MM.1S (cell line): ENCODE measurements around the gene EDA2R.

Source experiments
- DNase-seq: peaks from one replicate; pipeline ENCODE4 v3.0.0-alpha.2; 2015
- H2AFZ ChIP-seq: fragments of 300-600 bp; sonication (generic); 2 replicates; pipeline ENCODE4 v1.6.0; 2016; ENCODE audit warnings: antibody characterized with exemption, low read length
- H3F3A ChIP-seq: fragments of 300-600 bp; sonication (generic); 2 replicates; pipeline ENCODE4 v1.6.1; 2016; ENCODE audit warnings: mild to moderate bottlenecking, antibody characterized with exemption, low read length, moderate library complexity, mixed read lengths; ENCODE audit not compliant: insufficient read depth
- H3K27ac ChIP-seq: fragments of 300-600 bp; sonication (generic); 2 replicates; pipeline ENCODE4 v1.5.1; 2016; ENCODE audit warnings: mild to moderate bottlenecking, low read length
- H3K27me3 ChIP-seq: fragments of 300-600 bp; sonication (generic); replicated peaks from 2 replicates; pipeline ENCODE4 v1.6.0; 2016; ENCODE audit warnings: low read length; ENCODE audit not compliant: insufficient read depth
- H3K36me3 ChIP-seq: fragments of 300-600 bp; sonication (generic); replicated peaks from 2 replicates; pipeline ENCODE4 v1.6.1; 2016; ENCODE audit warnings: mild to moderate bottlenecking, low read length, mixed read lengths; ENCODE audit not compliant: insufficient read depth
- H3K4me1 ChIP-seq: fragments of 300-600 bp; sonication (generic); 2 replicates; pipeline ENCODE4 v1.6.1; 2016; ENCODE audit warnings: low read length, mixed read lengths
- H3K4me2 ChIP-seq: fragments of 300-600 bp; sonication (generic); 2 replicates; pipeline ENCODE4 v1.6.0; 2016; ENCODE audit warnings: low read depth, low read length
- H3K4me3 ChIP-seq: fragments of 300-600 bp; sonication (generic); 2 replicates; pipeline ENCODE4 v1.5.1; 2016; ENCODE audit warnings: low read length, mixed read lengths
- H3K79me2 ChIP-seq: fragments of 300-600 bp; sonication (generic); 2 replicates; pipeline ENCODE4 v1.6.1; 2016; ENCODE audit warnings: mixed run types, low read length, mixed read lengths
- H3K9ac ChIP-seq: fragments of 300-600 bp; sonication (generic); 2 replicates; pipeline ENCODE4 v1.6.1; 2016; ENCODE audit warnings: low read length, mixed read lengths
- H3K9me2 ChIP-seq: fragments of 300-600 bp; sonication (generic); replicated peaks from 2 replicates; pipeline ENCODE4 v1.6.1; 2016; ENCODE audit warnings: mild to moderate bottlenecking, low read length, mixed read lengths; ENCODE audit not compliant: insufficient read depth
- H3K9me3 ChIP-seq: fragments of 300-600 bp; sonication (generic); replicated peaks from 2 replicates; pipeline ENCODE4 v1.6.1; 2016; ENCODE audit warnings: mild to moderate bottlenecking, low read length, mixed read lengths; ENCODE audit not compliant: insufficient read depth
- H4K20me1 ChIP-seq: fragments of 300-600 bp; sonication (generic); 2 replicates; pipeline ENCODE4 v1.6.1; 2016; ENCODE audit warnings: mild to moderate bottlenecking, low read length, moderate library complexity, mixed read lengths; ENCODE audit not compliant: insufficient read depth
- CTCF ChIP-seq: fragments of 300-600 bp; sonication (generic); IDR thresholded peaks from 2 replicates; pipeline ENCODE4 v1.5.1; 2016; ENCODE audit warnings: antibody characterized with exemption, low read length, mixed read lengths
- EZH2 ChIP-seq: fragments of 300-600 bp; sonication (generic); optimal IDR thresholded peaks from 2 replicates; pipeline ENCODE3; 2017; ENCODE audit warnings: low read depth, mild to moderate bottlenecking, antibody characterized with exemption, low read length, mixed read lengths
- EZH2phosphoT487 ChIP-seq: fragments of 300-600 bp; sonication (generic); IDR thresholded peaks from 2 replicates; pipeline ENCODE4 v1.6.1; 2018; ENCODE audit warnings: antibody characterized with exemption, low read length

EDA2R gene

GRCh38 chrX:66633541-66633940 is 5.3 kb downstream of the EDA2R start:
- no peaks in the 10 kb centered on the region for H4K20me1 ChIP-seq
- H3K9me3 ChIP-seq = no peaks in the 10 kb centered on the region
- H3K9me2 ChIP-seq = no peaks in the 10 kb centered on the region
- H3K9ac ChIP-seq = no peak overlapping the region
- peaks cover 3% of the 10 kb centered on the region; the same call in 1 of the 2 replicates for H3K79me2 ChIP-seq
- no peak overlapping the region for H3K4me2 ChIP-seq
- DNase-seq = no peak
- no peaks in the 10 kb centered on the region for H3K4me1 ChIP-seq
- no peak overlapping the region for H3K27ac ChIP-seq
- no peak overlapping the region for H3K4me3 ChIP-seq
- no peaks in the 10 kb centered on the region; the same call in 1 of the 2 replicates for H3K36me3 ChIP-seq
- H2AFZ ChIP-seq = no peak overlapping the region
- TF ChIP-seq EZH2phosphoT487 (no peak), EZH2 (no peak), CTCF (no peak)
- H3F3A ChIP-seq = no peaks in the 10 kb centered on the region
- H3K27me3 ChIP-seq = no peaks in the 10 kb centered on the region

GRCh38 chrX:66632981-66633380 is 5.9 kb downstream of the EDA2R start:
- no peak overlapping the region for H3K9ac ChIP-seq
- TF ChIP-seq EZH2 (no peak), EZH2phosphoT487 (no peak), CTCF (no peak)
- no peaks in the 10 kb centered on the region for H3K4me1 ChIP-seq
- no peaks in the 10 kb centered on the region for H4K20me1 ChIP-seq
- no peaks in the 10 kb centered on the region for H3K27me3 ChIP-seq
- H3K9me3 ChIP-seq = no peaks in the 10 kb centered on the region
- H3K79me2 ChIP-seq = peaks cover 3% of the 10 kb centered on the region; the same call in 1 of the 2 replicates
- H2AFZ ChIP-seq = no peak overlapping the region
- H3K9me2 ChIP-seq = no peaks in the 10 kb centered on the region
- no peak overlapping the region for H3K4me2 ChIP-seq
- DNase-seq = no peak
- H3K36me3 ChIP-seq = no peaks in the 10 kb centered on the region; the same call in 1 of the 2 replicates
- no peaks in the 10 kb centered on the region for H3F3A ChIP-seq
- H3K4me3 ChIP-seq = no peak overlapping the region
- no peak overlapping the region for H3K27ac ChIP-seq

- Histone ChIP-seq H3F3A (no peaks in the 10 kb centered on the region), H3K79me2 (peaks cover 7% of the 10 kb centered on the region), H3K27me3 (no peaks in the 10 kb centered on the region), H3K27ac (no peak overlapping the region), H3K9me3 (no peaks in the 10 kb centered on the region), H2AFZ (no peak overlapping the region), H3K36me3 (no peaks in the 10 kb centered on the region; the same call in 1 of the 2 replicates), H3K9me2 (no peaks in the 10 kb centered on the region), H4K20me1 (no peaks in the 10 kb centered on the region), H3K9ac (no peak overlapping the region), H3K4me2 (no peak overlapping the region), H3K4me3 (no peak overlapping the region), H3K4me1 (no peaks in the 10 kb centered on the region)
- DNase-seq = no peak
- TF ChIP-seq CTCF (no peak), EZH2phosphoT487 (no peak), EZH2 (no peak)
These were observed 6.4 kb downstream of the EDA2R start for GRCh38 chrX:66632473-66632872.
